ENCODE data around the gene CEP295NL. TPM values are rescaled to one million over a fixed set of nuclear protein-coding genes. Genes with fewer than 3 reads are reported as not detected.

The CEP295NL gene
- total RNA-seq, 1 experiment from 2014 or later = 3.6 TPM

DNA sequence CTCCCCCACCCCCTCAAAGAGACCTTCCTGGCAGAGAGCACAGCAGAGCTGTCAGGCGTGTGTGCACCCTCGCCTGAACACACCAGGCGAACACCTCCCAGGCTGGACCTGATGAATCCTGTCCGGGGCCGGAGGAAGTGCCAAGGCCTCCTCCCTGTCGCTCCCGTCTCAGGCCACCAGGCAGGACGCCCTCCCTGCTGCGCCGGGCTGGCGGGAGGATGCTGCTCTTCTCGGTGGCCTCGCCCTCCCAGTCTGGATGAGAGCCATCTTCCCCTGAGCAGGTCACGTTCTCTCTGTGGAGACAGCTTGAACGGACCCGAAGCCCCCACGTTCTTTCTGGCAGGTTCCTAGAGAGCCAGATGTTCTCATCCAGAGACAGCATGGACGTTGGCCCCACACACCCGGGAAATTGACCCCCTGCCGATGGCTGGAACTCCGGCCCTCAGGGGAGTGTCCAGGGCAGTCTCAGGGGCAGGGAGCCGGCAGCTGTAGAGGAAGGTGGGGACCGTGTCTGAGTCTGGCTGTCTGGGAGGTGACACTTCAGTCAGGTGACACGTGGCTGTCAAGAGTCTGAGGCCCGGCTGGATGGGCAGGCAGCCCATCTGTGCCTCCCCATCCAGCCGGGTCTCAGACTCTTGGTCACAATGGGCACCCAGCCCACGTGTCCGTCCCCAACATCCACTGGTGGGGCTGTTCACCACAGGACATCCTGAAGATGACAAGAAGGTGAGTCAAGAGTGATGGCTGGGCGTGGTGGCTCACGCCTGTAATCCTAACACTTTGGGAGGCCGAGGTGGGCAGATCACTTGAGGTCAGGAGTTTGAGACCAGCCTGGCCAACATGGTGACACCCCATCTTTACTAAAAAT, 27.1 kb upstream of the CEP295NL start:
- no peak for TF ChIP-seq EZH2 (IDR thresholded peaks at IDR 0.05; ENCODE audit: low read depth)
- TF ChIP-seq, protein P1, sequence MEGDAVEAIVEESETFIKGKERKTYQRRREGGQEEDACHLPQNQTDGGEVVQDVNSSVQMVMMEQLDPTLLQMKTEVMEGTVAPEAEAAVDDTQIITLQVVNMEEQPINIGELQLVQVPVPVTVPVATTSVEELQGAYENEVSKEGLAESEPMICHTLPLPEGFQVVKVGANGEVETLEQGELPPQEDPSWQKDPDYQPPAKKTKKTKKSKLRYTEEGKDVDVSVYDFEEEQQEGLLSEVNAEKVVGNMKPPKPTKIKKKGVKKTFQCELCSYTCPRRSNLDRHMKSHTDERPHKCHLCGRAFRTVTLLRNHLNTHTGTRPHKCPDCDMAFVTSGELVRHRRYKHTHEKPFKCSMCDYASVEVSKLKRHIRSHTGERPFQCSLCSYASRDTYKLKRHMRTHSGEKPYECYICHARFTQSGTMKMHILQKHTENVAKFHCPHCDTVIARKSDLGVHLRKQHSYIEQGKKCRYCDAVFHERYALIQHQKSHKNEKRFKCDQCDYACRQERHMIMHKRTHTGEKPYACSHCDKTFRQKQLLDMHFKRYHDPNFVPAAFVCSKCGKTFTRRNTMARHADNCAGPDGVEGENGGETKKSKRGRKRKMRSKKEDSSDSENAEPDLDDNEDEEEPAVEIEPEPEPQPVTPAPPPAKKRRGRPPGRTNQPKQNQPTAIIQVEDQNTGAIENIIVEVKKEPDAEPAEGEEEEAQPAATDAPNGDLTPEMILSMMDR (conservative IDR thresholded peaks at IDR 0.05) = no peak
- no peaks in the 10 kb centered on the region for H3K36me3 ChIP-seq (ENCODE audit: low read depth)
- CTCF ChIA-PET = no interaction called here
- POLR2A ChIA-PET (ENCODE audit: unreplicated experiment) = no interaction called here
- H3K4me3 ChIP-seq = no peak overlapping the region
- H3K4me2 ChIP-seq = no peak overlapping the region
- H3K79me2 ChIP-seq (ENCODE audit: low read depth) = no peaks in the 10 kb centered on the region
- peaks cover 24% of the 10 kb centered on the region for H3K4me1 ChIP-seq (replicated peaks; ENCODE audit: insufficient read depth)
- no peaks in the 10 kb centered on the region for H4K20me1 ChIP-seq (ENCODE audit: insufficient read depth)
- no peak overlapping the region for H3K27ac ChIP-seq
- no TSS peak for BruUV-seq (replicated peaks)
- intact Hi-C loops (cut with micrococcal nuclease; ENCODE audit: unreplicated experiment) = loop anchor here (5.0 kb wide), 2 partner anchors 42 to 48 kb away; no protein-coding TSS in a partner anchor
- peak in 1 of 2 experiments; percentile 26 for DNase-seq
- H3K9me2 ChIP-seq (ENCODE audit: insufficient read depth) = no peaks in the 10 kb centered on the region
- H3K9me3 ChIP-seq (ENCODE audit: insufficient read depth, low read depth) = no peaks in the 10 kb centered on the region
- H3F3A ChIP-seq (ENCODE audit: insufficient read depth, low read depth) = peaks cover 24% of the 10 kb centered on the region
- H2AFZ ChIP-seq = no peak overlapping the region
- H3K27me3 ChIP-seq (ENCODE audit: insufficient read depth, low read depth) = no peaks in the 10 kb centered on the region

DNA sequence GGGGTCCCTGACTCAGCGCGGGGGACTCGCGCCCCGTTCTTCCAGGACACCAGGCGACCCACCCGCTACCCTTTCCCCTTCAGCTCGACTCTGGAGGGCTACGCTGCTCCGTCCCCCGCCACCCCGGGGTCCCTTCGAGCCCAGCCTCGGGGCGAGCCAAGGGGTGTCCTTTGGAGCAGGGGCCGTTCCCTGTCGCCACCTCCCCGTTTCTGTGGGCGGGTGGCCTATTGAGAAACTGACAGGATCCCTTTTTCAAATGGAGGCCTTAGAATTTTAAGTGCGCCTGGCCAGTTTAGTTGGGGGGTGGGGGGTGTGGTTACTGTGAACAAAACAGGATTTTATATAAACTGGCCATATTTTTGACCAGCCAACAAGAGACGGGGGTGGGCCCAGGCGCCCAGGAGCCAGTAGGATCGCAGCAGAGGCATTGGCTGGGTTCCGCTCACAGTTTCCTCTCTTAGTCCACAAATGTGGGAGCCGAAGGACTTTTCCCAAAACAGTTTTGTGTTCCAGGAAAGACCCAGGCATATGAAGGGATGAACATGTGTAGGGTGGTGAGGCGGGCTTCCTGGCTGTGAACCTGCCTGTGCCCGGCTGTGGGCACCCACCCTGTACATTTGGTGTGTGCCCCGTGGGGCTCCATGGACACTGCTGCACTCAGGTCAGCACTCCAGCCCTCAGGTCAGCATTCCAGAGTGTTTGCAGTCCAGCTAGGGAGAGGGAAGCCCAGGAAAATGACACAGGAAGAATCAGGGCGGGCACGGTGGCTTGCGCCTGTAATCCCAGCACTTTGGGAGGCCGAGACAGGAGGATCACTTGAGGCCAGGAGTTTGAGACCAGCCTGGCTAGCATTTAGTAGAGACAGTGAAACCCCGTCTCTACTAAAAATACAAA, 22.9 kb upstream of the CEP295NL start:
- Histone ChIP-seq H3K4me2 (peak overlapping the region; percentile 73), H3K27ac (no peak overlapping the region), H3K79me2 (ENCODE audit: low read depth) (peaks cover 24% of the 10 kb centered on the region), H2AFZ (0 out of 2 replicates have a peak overlapping the region, but pooled peaks have one; percentile 62), H3F3A (ENCODE audit: insufficient read depth, low read depth) (no peaks in the 10 kb centered on the region), H3K27me3 (ENCODE audit: insufficient read depth, low read depth) (no peaks in the 10 kb centered on the region), H3K4me1 (replicated peaks; ENCODE audit: insufficient read depth) (no peaks in the 10 kb centered on the region), H3K9me2 (ENCODE audit: insufficient read depth) (no peaks in the 10 kb centered on the region), H4K20me1 (ENCODE audit: insufficient read depth) (no peaks in the 10 kb centered on the region), H3K9me3 (ENCODE audit: insufficient read depth, low read depth) (no peaks in the 10 kb centered on the region), H3K4me3 (peak overlapping the region; percentile 50; the same call in 1 of the 2 replicates), H3K36me3 (ENCODE audit: low read depth) (no peaks in the 10 kb centered on the region)
- CTCF ChIA-PET = no interaction called here
- intact Hi-C loops (cut with micrococcal nuclease; ENCODE audit: unreplicated experiment) = no loop called here
- TF ChIP-seq, protein P1 (conservative IDR thresholded peaks at IDR 0.05) = no peak
- TF ChIP-seq EZH2 (IDR thresholded peaks at IDR 0.05; ENCODE audit: low read depth) = no peak
- POLR2A ChIA-PET (ENCODE audit: unreplicated experiment) = interaction anchor here (0.6 kb wide), 1 partner anchor 43 kb away, joined by 4 read pairs; no protein-coding TSS in a partner anchor
- no peak for DNase-seq
- TSS peak; percentile 59 for BruUV-seq (replicated peaks)

- TF ChIP-seq, protein P1 (conservative IDR thresholded peaks at IDR 0.05) = 0 out of 2 replicates have a peak, but pooled peaks have one; percentile 22
- TF ChIP-seq EZH2 (IDR thresholded peaks at IDR 0.05; ENCODE audit: low read depth) = no peak
- peak within 1 kb of the TSS; percentile 73 for H3K4me3 ChIP-seq
- H3K9me3 ChIP-seq (ENCODE audit: insufficient read depth, low read depth) = no peaks in the 10 kb centered on the region
- no peaks in the 10 kb centered on the region for H3K27me3 ChIP-seq (ENCODE audit: insufficient read depth, low read depth)
- no peaks in the 10 kb centered on the region for H3K4me1 ChIP-seq (replicated peaks; ENCODE audit: insufficient read depth)
- H3F3A ChIP-seq (ENCODE audit: insufficient read depth, low read depth) = no peaks in the 10 kb centered on the region
- peaks cover 31% of the 10 kb centered on the region for H3K79me2 ChIP-seq (ENCODE audit: low read depth)
- 0 out of 2 replicates have a peak within 1 kb of the TSS, but pooled peaks have one; percentile 62 for H2AFZ ChIP-seq
- peak within 1 kb of the TSS; percentile 91 for H3K4me2 ChIP-seq
- CTCF ChIA-PET = no interaction called here
- H4K20me1 ChIP-seq (ENCODE audit: insufficient read depth) = no peaks in the 10 kb centered on the region
- peak in 1 of 2 experiments; percentile 78 for DNase-seq
- no peaks in the 10 kb centered on the region for H3K36me3 ChIP-seq (ENCODE audit: low read depth)
- BruUV-seq (replicated peaks) = no TSS peak
- H3K9me2 ChIP-seq (ENCODE audit: insufficient read depth) = no peaks in the 10 kb centered on the region
- intact Hi-C loops (cut with micrococcal nuclease; ENCODE audit: unreplicated experiment) = no loop called here
- no peak within 1 kb of the TSS for H3K27ac ChIP-seq
- POLR2A ChIA-PET (ENCODE audit: unreplicated experiment) = no interaction called here
Measured at GRCh38 chr17:78925234-78925633, 22.2 kb upstream of the CEP295NL start, which contains the start of gene TIMP2. Gene TIMP2 (minus strand): TSS chr17:78925387. CDS start chr17:78925088, 299 bp downstream.

Data from PC-9 (cell line).